GM12891 (cell line): Measurements from ENCODE around the gene SLAIN2.

Experiments
- PAX5 ChIP-seq: IDR thresholded peaks from 2 replicates; pipeline ENCODE4 v1.6.1; 2011; ENCODE audit warnings: low read length, moderate library complexity, mild to moderate bottlenecking; ENCODE audit not compliant: insufficient read depth, severe bottlenecking
- POLR2A ChIP-seq: IDR thresholded peaks from 2 replicates; pipeline ENCODE4 v1.6.1; 2011; ENCODE audit warnings: low read depth, low read length, control low read depth
- POLR2AphosphoS5 ChIP-seq: IDR thresholded peaks from 2 replicates; pipeline ENCODE4 v1.6.1; 2011; ENCODE audit warnings: low read depth, low read length, control low read depth
- POU2F2 ChIP-seq: IDR thresholded peaks from 2 replicates; pipeline ENCODE4 v1.6.1; 2011; ENCODE audit warnings: low read depth, mild to moderate bottlenecking, control low read depth, low read length, moderate library complexity
- SPI1 ChIP-seq: IDR thresholded peaks from 2 replicates; pipeline ENCODE4 v1.6.1; 2011; ENCODE audit warnings: low read depth, low read length, control low read depth
- TAF1 ChIP-seq: IDR thresholded peaks from 2 replicates; pipeline ENCODE4 v1.6.1; 2011; ENCODE audit warnings: low read depth, low read length, control low read depth

DNA sequence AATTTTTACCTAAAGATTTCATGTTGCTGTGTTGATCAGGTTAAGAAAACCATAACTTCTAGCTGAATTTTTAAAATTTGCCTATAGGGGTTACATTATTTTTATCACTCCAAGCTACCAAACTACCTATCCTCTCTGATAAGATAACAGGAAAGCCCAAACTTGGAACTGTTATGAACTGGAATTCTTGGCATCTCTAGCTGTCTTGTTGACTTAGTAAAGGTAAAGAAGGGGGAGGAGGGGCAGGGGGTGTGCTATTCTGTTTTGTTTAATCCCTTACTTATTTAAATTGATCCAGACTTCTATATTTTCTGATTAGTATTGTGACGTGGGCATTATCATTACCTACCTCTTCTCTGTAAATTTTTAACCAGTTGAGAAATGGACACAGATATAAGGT is 54.7 kb downstream of the SLAIN2 start:
- TF ChIP-seq POLR2AphosphoS5: no peak
- TF ChIP-seq POLR2A: no peak
- no peak for TF ChIP-seq SPI1
- no peak for TF ChIP-seq TAF1
- TF ChIP-seq PAX5: no peak
- no peak for TF ChIP-seq POU2F2
